Measurements from ENCODE around the gene IL1R1. TPM values are rescaled to one million over a fixed set of nuclear protein-coding genes. Genes with fewer than 3 reads are reported as not detected.
A peak's percentile ranks its signal among the peaks of the same experiment; 100 is the strongest.

IL1R1 gene
- total and polyA plus RNA-seq, 4 donors = 97.0 to 182 (median 137) TPM

- DNase-seq (peak in 1 of 3 donors; percentile 44), ATAC-seq (ENCODE audit: insufficient read depth, low FRiP score) (no peak)
- no peaks in the 10 kb centered on the region for H3K27me3 ChIP-seq (ENCODE audit: control insufficient read depth in 3 of 3, insufficient read depth in 3 of 3, low read length in 2 of 3)
- TF ChIP-seq CTCF (IDR thresholded peaks at IDR 0.05; ENCODE audit: control extremely low read depth, extremely low read depth) = no peak
- H3K27ac ChIP-seq (ENCODE audit: low read depth in 1 of 2, low read length in 1 of 2) = no peak overlapping the region
- no peaks in the 10 kb centered on the region for H3K36me3 ChIP-seq (ENCODE audit: control insufficient read depth in 4 of 4, insufficient read depth in 4 of 4, low read length in 4 of 4)
- peaks cover 0 to 63% (median 21%) of the 10 kb centered on the region in 5 donors for H3K4me1 ChIP-seq (ENCODE audit: control insufficient read depth in 5 of 5, insufficient read depth in 5 of 5, low read length in 5 of 5)
- no peaks in the 10 kb centered on the region for H3K9me3 ChIP-seq (ENCODE audit: control insufficient read depth in 4 of 4, insufficient read depth in 3 of 4, low read length in 3 of 4)
- no peak overlapping the region for H3K4me3 ChIP-seq
- H3K9ac ChIP-seq (ENCODE audit: insufficient read depth in 1 of 2, low read length in 2 of 2) = no peak overlapping the region
- WGBS, 2 donors = 65 to 73% methylated on average over 5 of the region's 5 CpGs
These were observed 46.4 kb upstream of the IL1R1 start for GRCh38 chr2:102096103-102096502.

GRCh38 chr2:102098756-102099155, 43.8 kb upstream of the IL1R1 start:
- H3K27me3 ChIP-seq (ENCODE audit: control insufficient read depth in 3 of 3, insufficient read depth in 3 of 3, low read length in 2 of 3) = no peaks in the 10 kb centered on the region
- 95 to 97% methylated on average over 4 of the region's 4 CpGs for WGBS, 2 donors
- ATAC-seq (ENCODE audit: insufficient read depth, low FRiP score) (no peak), DNase-seq (no peak)
- H3K4me1 ChIP-seq (ENCODE audit: control insufficient read depth in 5 of 5, insufficient read depth in 5 of 5, low read length in 5 of 5) = peaks cover 0 to 57% (median 23%) of the 10 kb centered on the region in 5 donors
- no peaks in the 10 kb centered on the region for H3K9me3 ChIP-seq (ENCODE audit: control insufficient read depth in 4 of 4, insufficient read depth in 3 of 4, low read length in 3 of 4)
- H3K9ac ChIP-seq (ENCODE audit: insufficient read depth in 1 of 2, low read length in 2 of 2) = no peak overlapping the region
- no peaks in the 10 kb centered on the region for H3K36me3 ChIP-seq (ENCODE audit: control insufficient read depth in 4 of 4, insufficient read depth in 4 of 4, low read length in 4 of 4)
- TF ChIP-seq CTCF (IDR thresholded peaks at IDR 0.05; ENCODE audit: control extremely low read depth, extremely low read depth) = no peak
- no peak overlapping the region for H3K27ac ChIP-seq (ENCODE audit: low read depth in 1 of 2, low read length in 1 of 2)
- no peak overlapping the region for H3K4me3 ChIP-seq

GRCh38 chr2:102099536-102100298, 42.8 kb upstream of the IL1R1 start:
- ATAC-seq (ENCODE audit: insufficient read depth, low FRiP score) (no peak), DNase-seq (peak in 1 of 3 donors; percentile 70)
- no peak overlapping the region for H3K27ac ChIP-seq (ENCODE audit: low read depth in 1 of 2, low read length in 1 of 2)
- 66 to 76% methylated on average over 7 of the region's 7 CpGs for WGBS, 2 donors
- no peak overlapping the region for H3K4me3 ChIP-seq
- no peaks in the 10 kb centered on the region for H3K9me3 ChIP-seq (ENCODE audit: control insufficient read depth in 4 of 4, insufficient read depth in 3 of 4, low read length in 3 of 4)
- H3K9ac ChIP-seq (ENCODE audit: insufficient read depth in 1 of 2, low read length in 2 of 2) = no peak overlapping the region
- H3K27me3 ChIP-seq (ENCODE audit: control insufficient read depth in 3 of 3, insufficient read depth in 3 of 3, low read length in 2 of 3) = no peaks in the 10 kb centered on the region
- no peak for TF ChIP-seq CTCF (IDR thresholded peaks at IDR 0.05; ENCODE audit: control extremely low read depth, extremely low read depth)
- peaks cover 0 to 56% (median 23%) of the 10 kb centered on the region in 5 donors for H3K4me1 ChIP-seq (ENCODE audit: control insufficient read depth in 5 of 5, insufficient read depth in 5 of 5, low read length in 5 of 5)
- no peaks in the 10 kb centered on the region for H3K36me3 ChIP-seq (ENCODE audit: control insufficient read depth in 4 of 4, insufficient read depth in 4 of 4, low read length in 4 of 4)
